ENCODE data around the gene SLIT3.

Gene SLIT3

GRCh38 chr5:168886157-168886556, 414.8 kb downstream of the SLIT3 start:
- DNase-seq (ENCODE audit: low spot score), result no peak

- DNase-seq (ENCODE audit: low spot score), result no peak
These were observed 415.4 kb downstream of the SLIT3 start for GRCh38 chr5:168885324-168886120.

GRCh38 chr5:168883991-168884390, 416.9 kb downstream of the SLIT3 start:
- no peak for DNase-seq (ENCODE audit: low spot score)

GRCh38 chr5:168883281-168883741, 417.6 kb downstream of the SLIT3 start:
- no peak for DNase-seq (ENCODE audit: low spot score)

GRCh38 chr5:168882283-168882682, 418.7 kb downstream of the SLIT3 start:
- DNase-seq (ENCODE audit: low spot score), result no peak

GRCh38 chr5:168881427-168882149, 419.4 kb downstream of the SLIT3 start:
- DNase-seq (ENCODE audit: low spot score), result no peak

GRCh38 chr5:168879929-168880328, 421.0 kb downstream of the SLIT3 start:
- no peak for DNase-seq (ENCODE audit: low spot score)

- no peak for DNase-seq (ENCODE audit: low spot score)
These were observed 421.6 kb downstream of the SLIT3 start for GRCh38 chr5:168879331-168879730.

- DNase-seq (ENCODE audit: low spot score), result no peak
These were observed 422.7 kb downstream of the SLIT3 start for GRCh38 chr5:168878135-168878745.

GRCh38 chr5:168877132-168877892, 423.6 kb downstream of the SLIT3 start:
- no peak for DNase-seq (ENCODE audit: low spot score)

GRCh38 chr5:168876419-168876818, 424.5 kb downstream of the SLIT3 start:
- no peak for DNase-seq (ENCODE audit: low spot score)

- no peak for DNase-seq (ENCODE audit: low spot score)
These were observed 425.1 kb downstream of the SLIT3 start for GRCh38 chr5:168875832-168876231.

GRCh38 chr5:168874713-168875380, 426.1 kb downstream of the SLIT3 start:
- no peak for DNase-seq (ENCODE audit: low spot score)

- DNase-seq (ENCODE audit: low spot score), result no peak
These were observed 428.7 kb downstream of the SLIT3 start for GRCh38 chr5:168872246-168872645.

GRCh38 chr5:168870910-168871309, 430.0 kb downstream of the SLIT3 start:
- no peak for DNase-seq (ENCODE audit: low spot score)

- DNase-seq (ENCODE audit: low spot score), result no peak
These were observed 431.2 kb downstream of the SLIT3 start for GRCh38 chr5:168869615-168870227.

GRCh38 chr5:168867241-168867640, 433.7 kb downstream of the SLIT3 start:
- no peak for DNase-seq (ENCODE audit: low spot score)

GRCh38 chr5:168865968-168866367, 435.0 kb downstream of the SLIT3 start:
- no peak for DNase-seq (ENCODE audit: low spot score)

GRCh38 chr5:168863021-168863420, 437.9 kb downstream of the SLIT3 start:
- DNase-seq (ENCODE audit: low spot score), result no peak

GRCh38 chr5:168860503-168860902, 440.4 kb downstream of the SLIT3 start:
- no peak for DNase-seq (ENCODE audit: low spot score)

GRCh38 chr5:168860081-168860480, 440.9 kb downstream of the SLIT3 start:
- DNase-seq (ENCODE audit: low spot score), result no peak
